ENCODE measurements around the gene ISLR2. TPM values are rescaled to one million over a fixed set of nuclear protein-coding genes. Genes with fewer than 3 reads are reported as not detected.
A peak's percentile ranks its signal among the peaks of the same experiment; 100 is the strongest.

The ISLR2 gene
- total RNA-seq, 1 donor from 2014 or later = 9.6 TPM

- H3K4me3 Mint-ChIP-seq = peak overlapping the region; percentile 79
- H3K27ac Mint-ChIP-seq (ENCODE audit: unreplicated experiment) = no peak overlapping the region
- no peaks in the 10 kb centered on the region for H3K9me3 Mint-ChIP-seq
- TF ChIP-seq CTCF (conservative IDR thresholded peaks at IDR 0.05) = no peak
- peaks cover 71% of the 10 kb centered on the region for H3K4me1 Mint-ChIP-seq
- no peak for DNase-seq (ENCODE audit: low read depth, low spot score)
- H3K27me3 Mint-ChIP-seq (ENCODE audit: low read depth) = peaks cover 22% of the 10 kb centered on the region
- peaks cover 4% of the 10 kb centered on the region for H3K36me3 Mint-ChIP-seq (ENCODE audit: low read depth)
Observed at GRCh38 chr15:74175271-74176191, 45.1 kb downstream of the ISLR2 start.

- Mint-ChIP-seq H3K4me3 (peak overlapping the region; percentile 32), H3K27ac (ENCODE audit: unreplicated experiment) (no peak overlapping the region), H3K4me1 (peaks cover 73% of the 10 kb centered on the region), H3K9me3 (no peaks in the 10 kb centered on the region), H3K36me3 (ENCODE audit: low read depth) (peaks cover 4% of the 10 kb centered on the region), H3K27me3 (ENCODE audit: low read depth) (peaks cover 22% of the 10 kb centered on the region)
- TF ChIP-seq CTCF (conservative IDR thresholded peaks at IDR 0.05) = no peak
- DNase-seq (ENCODE audit: low read depth, low spot score) = no peak
Observed at GRCh38 chr15:74176262-74177214, 46.2 kb downstream of the ISLR2 start.

GRCh38 chr15:74178326-74179100, 48.1 kb downstream of the ISLR2 start:
- H3K4me3 Mint-ChIP-seq = peak overlapping the region; percentile 36
- H3K9me3 Mint-ChIP-seq = no peaks in the 10 kb centered on the region
- H3K27me3 Mint-ChIP-seq (ENCODE audit: low read depth) = peaks cover 11% of the 10 kb centered on the region
- TF ChIP-seq CTCF (conservative IDR thresholded peaks at IDR 0.05) = no peak
- H3K36me3 Mint-ChIP-seq (ENCODE audit: low read depth) = no peaks in the 10 kb centered on the region
- peaks cover 54% of the 10 kb centered on the region for H3K4me1 Mint-ChIP-seq
- no peak for DNase-seq (ENCODE audit: low read depth, low spot score)
- H3K27ac Mint-ChIP-seq (ENCODE audit: unreplicated experiment) = peak overlapping the region; percentile 54

GRCh38 chr15:74179101-74179841, 48.9 kb downstream of the ISLR2 start:
- H3K27me3 Mint-ChIP-seq (ENCODE audit: low read depth) = peaks cover 11% of the 10 kb centered on the region

More at GRCh38 chr15:74179101-74179841, 48.9 kb downstream of the ISLR2 start:
- H3K27ac Mint-ChIP-seq (ENCODE audit: unreplicated experiment) = peak overlapping the region; percentile 54
- H3K9me3 Mint-ChIP-seq = no peaks in the 10 kb centered on the region
- peak overlapping the region; percentile 21 for H3K4me3 Mint-ChIP-seq
- no peak for TF ChIP-seq CTCF (conservative IDR thresholded peaks at IDR 0.05)
- DNase-seq (ENCODE audit: low read depth, low spot score) = no peak
- H3K4me1 Mint-ChIP-seq = peaks cover 50% of the 10 kb centered on the region
- no peaks in the 10 kb centered on the region for H3K36me3 Mint-ChIP-seq (ENCODE audit: low read depth)
